Calu3 (cell line): ENCODE data around the gene CD209. TPM values are rescaled to one million over a fixed set of nuclear protein-coding genes. Genes with fewer than 3 reads are reported as not detected.

Experiments
- BruUV-seq: library from RNA; stranded (reverse); fragments of 400-500 nt; replicated peaks from 2 replicates; lab custom pipeline; 2021; lab: Mats Ljungman, UMichigan
- CTCF ChIA-PET: fragments of 300-600 bp; sonication (Branson Sonifier 250); formaldehyde crosslinking; loops from one replicate; lab custom pipeline; 2022; ENCODE audit warnings: antibody characterized with exemption; lab: Charles Lee
- DNase-seq: peaks from one replicate; pipeline ENCODE4 v3.0.0; 2022
- H3K27ac Mint-ChIP-seq: one replicate; pipeline ENCODE4 v1.8.0; 2022; ENCODE audit warnings: mixed read lengths; ENCODE audit not compliant: unreplicated experiment
- H3K27me3 Mint-ChIP-seq: one replicate; pipeline ENCODE4 v1.8.0; 2022; ENCODE audit warnings: mixed read lengths; ENCODE audit not compliant: unreplicated experiment
- H3K36me3 Mint-ChIP-seq: one replicate; pipeline ENCODE4 v1.8.0; 2022; ENCODE audit warnings: mild to moderate bottlenecking, moderate library complexity, mixed read lengths; ENCODE audit not compliant: insufficient read depth, unreplicated experiment
- H3K4me1 Mint-ChIP-seq: one replicate; pipeline ENCODE4 v1.8.0; 2022; ENCODE audit warnings: mild to moderate bottlenecking, low read depth, mixed read lengths; ENCODE audit not compliant: unreplicated experiment
- H3K4me3 Mint-ChIP-seq: one replicate; pipeline ENCODE4 v1.8.0; 2022; ENCODE audit warnings: mild to moderate bottlenecking, low read depth, moderate library complexity, mixed read lengths; ENCODE audit not compliant: unreplicated experiment
- H3K9me3 Mint-ChIP-seq: one replicate; pipeline ENCODE4 v1.8.0; 2022; ENCODE audit warnings: low read depth, mixed read lengths; ENCODE audit not compliant: unreplicated experiment
- intact Hi-C: fragments of 100-400 bp; cut with micrococcal nuclease; formaldehyde crosslinking; loops from one replicate; pipeline ENCODE4 v1.10.0; 2022; ENCODE audit not compliant: unreplicated experiment
- total RNA-seq: library from RNA; stranded (reverse); gene quantifications from 2 replicates; pipeline ENCODE4 v1.2.3, GENCODE V29; 2022
- TF ChIP-seq, protein P1 (sequence below): fragments of 200-600 bp; IDR thresholded peaks from one replicate; pipeline ENCODE4 v1.8.0; 2022; ENCODE audit warnings: antibody characterized with exemption; ENCODE audit not compliant: unreplicated experiment

The CD209 gene
- total RNA-seq, 1 experiment from 2014 or later = not detected

DNA sequence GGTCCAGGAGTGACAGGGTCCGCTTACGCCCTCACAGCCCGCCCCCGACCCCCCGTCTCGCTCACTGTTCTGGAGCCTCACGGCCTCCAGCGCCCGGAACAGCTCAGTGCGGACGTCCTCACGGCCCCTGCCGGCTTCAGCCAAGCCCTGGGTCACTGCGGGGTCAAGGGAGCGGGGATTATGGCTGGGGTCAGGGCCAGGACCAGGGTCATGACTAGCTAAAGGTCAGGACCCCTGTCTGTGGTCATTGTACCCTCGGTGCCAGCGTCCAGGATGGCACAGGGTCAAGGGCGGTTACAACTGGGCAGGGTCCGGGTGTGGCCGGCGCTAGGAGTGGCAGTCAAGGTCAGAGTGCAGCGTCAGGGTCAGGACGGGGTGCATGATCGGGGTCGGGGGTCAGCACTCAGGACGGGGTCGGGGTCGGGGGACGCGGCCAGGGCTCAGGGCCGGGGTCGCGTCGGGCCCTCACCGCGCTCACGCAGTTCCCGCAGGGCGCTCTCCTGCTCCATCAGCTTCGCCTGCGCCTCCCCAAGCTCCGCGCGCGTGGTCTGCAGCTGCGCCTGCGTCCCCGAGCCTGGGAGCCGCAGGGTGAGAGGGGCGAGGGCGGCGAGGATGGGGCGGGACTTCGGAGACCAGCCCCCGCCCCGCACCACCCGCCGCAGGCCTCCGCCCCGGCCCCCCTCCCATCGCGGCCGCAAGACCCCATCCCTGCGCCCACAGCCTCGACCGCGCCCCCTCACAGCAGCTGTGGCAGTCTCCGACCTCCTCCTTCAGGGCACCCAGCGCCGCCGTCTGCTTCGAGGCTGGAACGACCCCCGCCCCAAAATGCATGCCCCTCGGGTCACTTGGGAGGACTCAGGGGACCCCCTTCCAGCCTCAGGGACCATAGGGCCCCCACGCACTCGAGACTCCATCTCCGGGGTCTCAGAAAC lies 16.8 kb downstream of the CD209 start:
- no peak overlapping the region for H3K4me3 Mint-ChIP-seq
- intact Hi-C loops = no loop called here
- TF ChIP-seq, protein P1, sequence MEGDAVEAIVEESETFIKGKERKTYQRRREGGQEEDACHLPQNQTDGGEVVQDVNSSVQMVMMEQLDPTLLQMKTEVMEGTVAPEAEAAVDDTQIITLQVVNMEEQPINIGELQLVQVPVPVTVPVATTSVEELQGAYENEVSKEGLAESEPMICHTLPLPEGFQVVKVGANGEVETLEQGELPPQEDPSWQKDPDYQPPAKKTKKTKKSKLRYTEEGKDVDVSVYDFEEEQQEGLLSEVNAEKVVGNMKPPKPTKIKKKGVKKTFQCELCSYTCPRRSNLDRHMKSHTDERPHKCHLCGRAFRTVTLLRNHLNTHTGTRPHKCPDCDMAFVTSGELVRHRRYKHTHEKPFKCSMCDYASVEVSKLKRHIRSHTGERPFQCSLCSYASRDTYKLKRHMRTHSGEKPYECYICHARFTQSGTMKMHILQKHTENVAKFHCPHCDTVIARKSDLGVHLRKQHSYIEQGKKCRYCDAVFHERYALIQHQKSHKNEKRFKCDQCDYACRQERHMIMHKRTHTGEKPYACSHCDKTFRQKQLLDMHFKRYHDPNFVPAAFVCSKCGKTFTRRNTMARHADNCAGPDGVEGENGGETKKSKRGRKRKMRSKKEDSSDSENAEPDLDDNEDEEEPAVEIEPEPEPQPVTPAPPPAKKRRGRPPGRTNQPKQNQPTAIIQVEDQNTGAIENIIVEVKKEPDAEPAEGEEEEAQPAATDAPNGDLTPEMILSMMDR = no peak

DNA sequence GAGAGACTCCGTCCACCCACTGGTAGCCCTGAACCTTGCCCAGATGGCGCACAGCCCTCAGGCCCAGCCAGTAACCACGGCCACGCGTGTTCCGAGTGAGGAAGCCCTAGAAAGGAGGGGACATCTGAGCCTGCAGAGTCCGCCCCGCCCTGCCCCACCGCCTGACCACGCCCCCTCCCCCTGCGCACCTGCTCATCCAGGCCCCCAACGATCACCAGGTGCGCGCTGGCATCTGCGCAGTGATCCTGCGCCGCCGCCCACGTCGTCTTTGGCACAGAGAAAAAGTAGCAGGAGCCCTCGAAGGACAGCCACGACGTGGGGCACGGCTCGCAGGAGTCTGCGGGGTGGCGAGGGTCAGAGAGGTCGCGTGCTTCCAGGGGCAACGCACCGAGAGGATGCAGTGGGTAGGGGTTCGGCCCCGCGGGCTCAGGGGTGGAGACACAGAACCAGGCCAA lies 17.5 kb downstream of the CD209 start:
- Mint-ChIP-seq H3K4me1 (no peaks in the 10 kb centered on the region), H3K4me3 (no peak overlapping the region), H3K9me3 (no peaks in the 10 kb centered on the region), H3K27ac (no peak overlapping the region), H3K36me3 (no peaks in the 10 kb centered on the region), H3K27me3 (peaks cover 66% of the 10 kb centered on the region)
- BruUV-seq = no TSS peak
- intact Hi-C loops = no loop called here
- TF ChIP-seq, protein P1 = no peak
- DNase-seq = no peak
- CTCF ChIA-PET = no interaction called here

More for the DNA sequence above, 16.8 kb downstream of the CD209 start:
- no peak for DNase-seq
- H3K4me1 Mint-ChIP-seq = no peaks in the 10 kb centered on the region
- no peaks in the 10 kb centered on the region for H3K9me3 Mint-ChIP-seq
- CTCF ChIA-PET = no interaction called here
- H3K27ac Mint-ChIP-seq = no peak overlapping the region
- BruUV-seq = no TSS peak
- peaks cover 71% of the 10 kb centered on the region for H3K27me3 Mint-ChIP-seq
- no peaks in the 10 kb centered on the region for H3K36me3 Mint-ChIP-seq

DNA sequence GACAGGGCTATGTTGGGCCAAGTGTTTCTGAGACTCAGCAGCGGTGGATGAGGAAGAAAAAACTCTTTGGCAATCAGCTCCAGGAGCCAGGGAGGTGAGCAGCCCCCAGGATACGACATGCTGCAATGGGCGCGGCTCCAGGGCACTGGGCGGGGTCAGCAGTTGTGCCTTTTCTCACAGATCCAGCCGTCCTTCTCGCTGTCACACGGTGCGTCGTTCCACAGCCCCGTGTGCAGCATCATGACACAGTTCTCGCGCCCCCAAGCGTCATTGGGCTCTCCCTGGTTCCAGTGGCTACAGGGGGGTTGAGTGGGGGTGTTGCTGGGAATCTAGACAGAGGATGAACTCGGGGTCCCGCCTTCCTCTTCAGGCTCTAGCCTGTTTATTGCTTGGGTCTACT lies 18.1 kb downstream of the CD209 start:
- TF ChIP-seq, protein P1 = no peak
- no peaks in the 10 kb centered on the region for H3K4me1 Mint-ChIP-seq
- peaks cover 66% of the 10 kb centered on the region for H3K27me3 Mint-ChIP-seq
- CTCF ChIA-PET = no interaction called here
- H3K27ac Mint-ChIP-seq = no peak overlapping the region
- DNase-seq = no peak
- H3K9me3 Mint-ChIP-seq = no peaks in the 10 kb centered on the region
- intact Hi-C loops = no loop called here
- no peaks in the 10 kb centered on the region for H3K36me3 Mint-ChIP-seq
- H3K4me3 Mint-ChIP-seq = no peak overlapping the region
- no TSS peak for BruUV-seq

DNA sequence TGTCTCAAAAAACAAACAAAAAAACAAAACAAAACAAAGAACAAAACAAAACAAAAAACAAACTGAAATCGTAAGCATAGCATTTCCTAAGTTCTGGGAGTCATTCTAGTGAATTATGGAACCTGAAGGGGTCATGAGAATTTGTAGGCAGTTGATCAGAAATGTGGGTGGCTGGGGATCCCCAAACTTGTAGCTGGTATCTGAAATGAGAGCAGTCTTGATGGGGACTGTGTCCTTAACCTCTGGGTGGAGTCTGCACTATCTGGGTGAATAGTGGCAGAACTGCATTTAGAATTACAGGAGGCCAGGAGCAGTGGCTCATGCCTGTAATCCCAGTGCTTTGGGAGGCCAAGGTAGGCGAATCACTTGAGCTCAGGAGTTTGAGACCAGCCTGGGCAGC lies 21.5 kb downstream of the CD209 start:
- TF ChIP-seq, protein P1 = no peak
- BruUV-seq = no TSS peak
- H3K9me3 Mint-ChIP-seq = no peaks in the 10 kb centered on the region
- no peak overlapping the region for H3K27ac Mint-ChIP-seq
- intact Hi-C loops = no loop called here
- no peaks in the 10 kb centered on the region for H3K4me1 Mint-ChIP-seq
- no peak for DNase-seq
- peaks cover 67% of the 10 kb centered on the region for H3K27me3 Mint-ChIP-seq
- no peak overlapping the region for H3K4me3 Mint-ChIP-seq
- CTCF ChIA-PET = interaction anchor here (1.1 kb wide), 1 partner anchor 157 kb away, joined by 3 read pairs; no protein-coding TSS in a partner anchor
- no peaks in the 10 kb centered on the region for H3K36me3 Mint-ChIP-seq
